GM12864 (cell line): ENCODE data around the gene DOCK3.

ENCODE experiments used
- DNase-seq: peaks from one replicate; pipeline ENCODE4 v3.0.0-alpha.2; 2011; ENCODE audit warnings: low read depth
- H3K4me3 ChIP-seq: 2 replicates; pipeline ENCODE4 v1.5.1; 2011; ENCODE audit warnings: mild to moderate bottlenecking, low read depth, low read length, control low read depth
- TF ChIP-seq, protein P1 (sequence below): IDR thresholded peaks from 2 replicates; pipeline ENCODE4 v1.5.1; 2011; ENCODE audit warnings: low read depth, mild to moderate bottlenecking, moderate library complexity, low read length, control low read depth, inconsistent platforms; ENCODE audit errors: missing control alignments

DOCK3 gene

DNA sequence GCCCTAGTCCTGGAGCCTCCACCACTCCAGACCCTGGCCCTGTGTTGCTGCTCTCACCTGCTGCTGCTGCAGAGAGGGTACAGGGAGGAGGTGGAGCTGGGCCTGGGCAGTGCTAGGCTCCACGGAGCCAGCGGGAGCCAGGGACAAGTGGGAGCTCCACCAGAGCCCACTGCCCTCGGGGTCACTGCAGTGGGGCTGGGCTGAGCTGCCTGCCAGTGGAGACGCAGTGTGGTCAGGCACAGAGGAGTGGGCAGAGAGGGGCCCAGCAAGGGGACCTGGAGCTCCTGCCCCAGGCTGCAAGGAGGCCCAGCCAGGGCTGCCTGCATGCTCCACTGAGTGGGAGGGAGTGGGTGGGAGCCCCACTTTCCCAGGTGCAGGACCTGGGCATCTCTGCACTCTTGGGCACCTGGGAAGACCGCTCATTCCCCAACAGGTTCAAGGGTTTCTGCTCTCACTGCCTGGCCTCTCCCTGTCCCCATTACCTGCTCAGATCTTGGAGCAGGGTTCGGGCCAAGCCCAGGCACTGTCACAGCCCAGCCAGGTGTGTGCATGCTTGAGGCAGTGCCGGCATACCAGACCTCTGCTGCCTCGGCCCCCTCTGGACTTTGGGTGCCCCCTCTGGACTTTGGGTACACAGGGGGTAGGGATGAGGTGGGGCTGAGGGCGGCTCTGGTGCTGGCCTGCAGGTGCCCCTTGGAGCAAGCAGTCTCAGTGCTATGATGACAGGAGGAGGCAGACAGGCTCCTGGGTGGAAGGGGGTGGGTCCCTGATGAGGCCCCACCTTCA, 308.0 kb downstream of the DOCK3 start:
- no peak overlapping the region for H3K4me3 ChIP-seq
- TF ChIP-seq, protein P1, sequence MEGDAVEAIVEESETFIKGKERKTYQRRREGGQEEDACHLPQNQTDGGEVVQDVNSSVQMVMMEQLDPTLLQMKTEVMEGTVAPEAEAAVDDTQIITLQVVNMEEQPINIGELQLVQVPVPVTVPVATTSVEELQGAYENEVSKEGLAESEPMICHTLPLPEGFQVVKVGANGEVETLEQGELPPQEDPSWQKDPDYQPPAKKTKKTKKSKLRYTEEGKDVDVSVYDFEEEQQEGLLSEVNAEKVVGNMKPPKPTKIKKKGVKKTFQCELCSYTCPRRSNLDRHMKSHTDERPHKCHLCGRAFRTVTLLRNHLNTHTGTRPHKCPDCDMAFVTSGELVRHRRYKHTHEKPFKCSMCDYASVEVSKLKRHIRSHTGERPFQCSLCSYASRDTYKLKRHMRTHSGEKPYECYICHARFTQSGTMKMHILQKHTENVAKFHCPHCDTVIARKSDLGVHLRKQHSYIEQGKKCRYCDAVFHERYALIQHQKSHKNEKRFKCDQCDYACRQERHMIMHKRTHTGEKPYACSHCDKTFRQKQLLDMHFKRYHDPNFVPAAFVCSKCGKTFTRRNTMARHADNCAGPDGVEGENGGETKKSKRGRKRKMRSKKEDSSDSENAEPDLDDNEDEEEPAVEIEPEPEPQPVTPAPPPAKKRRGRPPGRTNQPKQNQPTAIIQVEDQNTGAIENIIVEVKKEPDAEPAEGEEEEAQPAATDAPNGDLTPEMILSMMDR: no peak
- no peak for DNase-seq

DNA sequence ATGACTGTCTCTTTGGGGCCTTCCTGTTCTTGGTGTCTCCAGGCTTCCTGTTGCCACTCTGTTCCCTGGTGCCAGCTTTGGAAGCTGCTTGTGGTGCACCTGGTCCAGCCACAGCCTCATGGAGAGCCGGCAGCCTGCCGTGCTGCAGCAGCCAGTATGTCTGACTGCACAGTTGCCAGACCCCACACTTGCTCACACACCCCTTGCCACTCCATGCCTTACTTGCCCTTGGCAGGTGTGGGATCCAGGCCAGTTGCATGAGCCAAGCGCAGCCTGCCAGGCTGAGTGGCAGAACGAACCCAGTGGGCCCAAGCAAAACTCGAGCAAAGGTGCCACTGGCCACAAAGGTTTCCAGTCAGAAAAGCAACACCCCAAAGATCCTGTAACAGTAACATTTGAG, 309.2 kb downstream of the DOCK3 start:
- TF ChIP-seq, protein P1: no peak
- DNase-seq: no peak

GRCh38 chr3:50985893-50986292, 311.2 kb downstream of the DOCK3 start:
- H3K4me3 ChIP-seq: no peak overlapping the region
- TF ChIP-seq, protein P1: no peak
- DNase-seq: no peak

More for the DNA sequence above, 309.2 kb downstream of the DOCK3 start:
- no peak overlapping the region for H3K4me3 ChIP-seq

DNA sequence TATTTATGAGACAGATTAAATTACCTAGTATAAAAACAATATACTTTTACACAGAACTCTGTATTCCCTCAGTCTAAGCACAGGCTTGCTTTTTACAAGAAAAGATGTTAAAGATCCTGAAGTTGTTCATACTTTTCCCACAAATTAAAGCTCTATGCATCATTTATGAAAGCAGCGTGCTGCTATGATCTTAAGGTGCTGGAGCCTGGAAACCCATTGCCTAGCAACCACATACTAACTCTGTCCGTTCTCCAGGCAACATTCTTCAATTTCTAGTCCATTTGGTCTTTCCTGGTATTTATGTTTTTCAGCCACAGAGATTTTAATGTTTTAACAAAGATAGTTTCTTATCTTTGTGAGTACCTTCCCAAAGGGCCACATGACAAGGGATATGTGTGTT, 312.0 kb downstream of the DOCK3 start:
- H3K4me3 ChIP-seq: no peak overlapping the region
- TF ChIP-seq, protein P1: no peak
- no peak for DNase-seq

DNA sequence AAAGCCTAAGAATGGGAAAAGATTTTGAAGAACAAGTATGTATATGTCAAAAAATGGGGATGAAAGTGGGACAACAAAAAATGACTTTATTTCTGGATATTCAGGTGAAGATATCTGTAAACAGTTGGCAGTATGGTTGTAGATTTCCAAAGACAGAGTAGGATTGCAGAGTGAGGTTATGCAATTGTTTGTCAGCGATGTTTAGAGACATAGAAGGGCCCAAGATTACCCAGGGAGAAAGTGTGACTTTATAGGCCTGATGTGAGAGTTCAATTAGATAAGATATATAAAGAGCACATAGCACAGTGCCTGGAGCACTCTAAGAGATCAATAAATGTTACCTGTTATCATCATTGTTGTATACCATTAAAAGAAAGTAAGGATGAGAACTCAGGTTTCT, 319.8 kb downstream of the DOCK3 start:
- no peak for DNase-seq
- TF ChIP-seq, protein P1: no peak

GRCh38 chr3:50995085-50995824, 320.5 kb downstream of the DOCK3 start:
- no peak overlapping the region for H3K4me3 ChIP-seq
- TF ChIP-seq, protein P1: no peak
- DNase-seq: no peak

More for the DNA sequence above, 319.8 kb downstream of the DOCK3 start:
- no peak overlapping the region for H3K4me3 ChIP-seq
